Upper lobe of left lung (tissue), 6 donors: ENCODE data around the gene NAA15. TPM values are rescaled to one million over a fixed set of nuclear protein-coding genes. Genes with fewer than 3 reads are reported as not detected.

ENCODE experiments used
- ATAC-seq, 2 donors: fragments of 200-7000 bp; cut with Tn5 transposase; one replicate each; pipeline ENCODE4 v1.9.1; 2022; ENCODE audit warnings: mild to moderate bottlenecking in 2 of 2, moderate library complexity in 2 of 2; ENCODE audit not compliant: low FRiP score in 2 of 2
- DNase-seq, 2 donors: peaks; one replicate each; pipeline ENCODE4 v3.0.0-alpha.2; 2019 to 2020
- H3K27ac ChIP-seq, 4 donors: fragments of 200-600 bp; sonication (generic); one replicate each; pipeline ENCODE4 v1.5.1; 2016 to 2019
- H3K27me3 ChIP-seq, 4 donors: fragments of 200-600 bp; sonication (generic); one replicate each; pipeline ENCODE4 v1.5.1; 2017 to 2019
- H3K36me3 ChIP-seq, 4 donors: fragments of 200-600 bp; sonication (generic); one replicate each; pipeline ENCODE4 v1.5.1; 2016 to 2019
- H3K4me1 ChIP-seq, 4 donors: fragments of 200-600 bp; sonication (generic); one replicate each; pipeline ENCODE4 v1.5.1; 2018 to 2019
- H3K4me3 ChIP-seq, 4 donors: fragments of 200-600 bp; sonication (generic); one replicate each; pipeline ENCODE4 v1.5.1; 2017 to 2019; ENCODE audit warnings: mild to moderate bottlenecking in 2 of 4, moderate library complexity in 1 of 4
- H3K9me3 ChIP-seq, 4 donors: fragments of 200-600 bp; sonication (generic); one replicate each; pipeline ENCODE4 v1.5.1; 2018 to 2019
- CTCF ChIP-seq, 6 experiments: fragments of 450-650 bp in 4 of 6; fragments of 200-600 bp in 2 of 6; sonication (generic) in 2 of 6; IDR thresholded peaks; one replicate each; pipeline ENCODE4 v1.5.1; 2016 to 2019; ENCODE audit warnings: antibody characterized with exemption in 6 of 6
- EP300 ChIP-seq, 4 donors: sonication (generic); formaldehyde crosslinking; IDR thresholded peaks; one replicate each; pipeline ENCODE4 v1.5.1; 2017; ENCODE audit warnings: antibody characterized with exemption in 4 of 4, control low read depth in 2 of 4
- POLR2A ChIP-seq, 4 donors: fragments of 450-650 bp; IDR thresholded peaks; one replicate each; pipeline ENCODE4 v1.5.1; 2016 to 2017; ENCODE audit warnings: antibody characterized with exemption in 4 of 4, mild to moderate bottlenecking in 2 of 4
- POLR2AphosphoS5 ChIP-seq, 2 donors: sonication (generic); formaldehyde crosslinking; IDR thresholded peaks; one replicate each; pipeline ENCODE4 v1.5.1; 2017; ENCODE audit warnings: antibody characterized with exemption in 2 of 2
- WGBS, 2 donors: methylation state at CpG; one replicate each; pipeline ENCODE4 v1.1.5; 2017 to 2018; 5-methylcytosine and 5-hydroxymethylcytosine counted together
- total RNA-seq, 6 donors: library from RNA; depleted of rRNA in 4 of 6; stranded (reverse); fragments of >200 nt in 4 of 6; gene quantifications; one replicate each; pipeline versions ENCODE4 v1.1.0 to v1.2.1, GENCODE V29; 2016 to 2021
- donor health status: DM: no; HTN: no; CAD: no; lungs with moderate emphysema.
- donor health status: DM: no; HTN: yes; CAD: no; lungs with severe emphysema.

NAA15 gene
- total RNA-seq, 6 donors from 2014 or later = 11.0 to 37.7 (median 31.3) TPM

DNA sequence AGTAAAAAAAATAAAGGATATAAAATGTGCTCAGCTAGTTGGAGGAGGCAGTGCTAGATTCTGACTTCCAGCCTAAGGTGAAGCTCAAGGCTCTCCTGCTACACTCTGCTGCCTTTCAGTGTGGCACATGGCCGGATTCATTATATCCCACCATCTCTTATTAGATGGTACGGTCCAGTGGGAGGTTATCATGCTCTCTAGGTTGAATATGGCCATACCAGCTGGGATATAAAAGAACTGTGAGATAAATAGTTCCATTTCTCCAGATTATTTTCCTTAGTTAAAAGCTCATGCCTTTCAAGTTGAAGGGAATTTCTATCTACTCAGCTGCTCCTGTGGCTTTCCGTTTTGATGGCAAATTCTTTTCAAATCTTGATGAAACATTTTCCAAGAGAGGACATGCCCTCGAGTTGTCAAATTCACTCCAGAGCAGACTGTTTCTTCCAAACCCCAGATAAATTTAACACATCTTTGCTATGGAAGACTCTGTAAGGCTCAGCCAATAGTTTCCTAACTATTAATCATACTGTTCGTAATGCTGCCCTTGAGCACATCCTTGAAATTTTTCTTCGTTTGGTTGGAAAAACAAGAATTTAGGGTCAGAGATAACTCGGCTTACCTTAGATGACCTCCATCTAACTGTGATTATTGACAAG lies 19.1 kb upstream of the NAA15 start:
- ATAC-seq (no peak), DNase-seq (no peak)
- Histone ChIP-seq H3K27me3 (peaks cover 0 to 22% (median 6%) of the 10 kb centered on the region in 4 donors), H3K9me3 (peaks cover 0 to 6% (median 0%) of the 10 kb centered on the region in 4 donors), H3K4me1 (peaks cover 7 to 18% (median 13%) of the 10 kb centered on the region in 4 donors), H3K4me3 (no peak overlapping the region), H3K27ac (no peak overlapping the region), H3K36me3 (no peaks in the 10 kb centered on the region)
- TF ChIP-seq POLR2AphosphoS5 (IDR thresholded peaks at IDR 0.05) (no peak), POLR2A (IDR thresholded peaks at IDR 0.05) (no peak), CTCF (IDR thresholded peaks at IDR 0.05) (no peak), EP300 (IDR thresholded peaks at IDR 0.05) (no peak)
- 72 to 80% methylated on average over 7 of the region's 7 CpGs for WGBS, 2 donors

GRCh38 chr4:139282721-139283075 lies 18.6 kb upstream of the NAA15 start:
- no peak for TF ChIP-seq POLR2A (IDR thresholded peaks at IDR 0.05)
- no peak for TF ChIP-seq POLR2AphosphoS5 (IDR thresholded peaks at IDR 0.05)
- no peak for TF ChIP-seq CTCF (IDR thresholded peaks at IDR 0.05)
- TF ChIP-seq EP300 (IDR thresholded peaks at IDR 0.05) = no peak

DNA sequence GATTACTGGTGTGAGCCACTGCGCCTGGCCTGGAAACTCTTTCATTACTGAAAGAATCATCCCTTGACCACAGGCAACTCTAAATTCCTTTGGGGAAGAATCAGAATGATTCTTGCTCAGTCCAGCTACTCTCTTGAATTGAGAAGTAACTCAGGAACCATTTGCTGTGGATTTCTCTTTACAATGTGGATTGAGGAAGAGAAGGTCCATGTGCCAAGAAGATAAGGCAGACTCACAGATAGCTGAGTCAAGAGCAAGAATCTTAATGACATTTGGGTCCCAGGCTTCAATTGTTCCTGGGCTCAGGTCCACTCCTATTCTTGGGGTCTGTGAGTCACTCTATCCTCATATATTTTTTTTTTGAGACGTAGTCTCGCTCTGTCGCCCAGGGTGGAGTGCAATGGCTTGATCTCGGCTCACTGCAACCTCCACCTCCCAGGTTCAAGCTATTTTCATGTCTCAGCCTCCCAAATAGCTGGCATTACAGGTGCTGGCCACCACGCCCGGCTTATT lies 15.1 kb upstream of the NAA15 start:
- Histone ChIP-seq H3K36me3 (peaks cover 0 to 30% (median 8%) of the 10 kb centered on the region in 4 donors), H3K4me1 (no peaks in the 10 kb centered on the region), H3K4me3 (no peak overlapping the region), H3K9me3 (peaks cover 0 to 6% (median 0%) of the 10 kb centered on the region in 4 donors), H3K27me3 (no peaks in the 10 kb centered on the region), H3K27ac (no peak overlapping the region)
- no peak for DNase-seq
- ATAC-seq = no peak
- TF ChIP-seq EP300 (IDR thresholded peaks at IDR 0.05) (no peak), POLR2A (IDR thresholded peaks at IDR 0.05) (no peak), POLR2AphosphoS5 (IDR thresholded peaks at IDR 0.05) (no peak), CTCF (IDR thresholded peaks at IDR 0.05) (no peak)
- WGBS, 2 donors = 95 to 98% methylated on average over 7 of the region's 7 CpGs

More at GRCh38 chr4:139282721-139283075, 18.6 kb upstream of the NAA15 start:
- Histone ChIP-seq H3K4me3 (no peak overlapping the region), H3K27me3 (peaks cover 0 to 21% (median 6%) of the 10 kb centered on the region in 4 donors), H3K4me1 (peaks cover 7 to 18% (median 13%) of the 10 kb centered on the region in 4 donors), H3K9me3 (peaks cover 0 to 6% (median 0%) of the 10 kb centered on the region in 4 donors), H3K27ac (no peak overlapping the region), H3K36me3 (no peaks in the 10 kb centered on the region)
- ATAC-seq (no peak), DNase-seq (no peak)

DNA sequence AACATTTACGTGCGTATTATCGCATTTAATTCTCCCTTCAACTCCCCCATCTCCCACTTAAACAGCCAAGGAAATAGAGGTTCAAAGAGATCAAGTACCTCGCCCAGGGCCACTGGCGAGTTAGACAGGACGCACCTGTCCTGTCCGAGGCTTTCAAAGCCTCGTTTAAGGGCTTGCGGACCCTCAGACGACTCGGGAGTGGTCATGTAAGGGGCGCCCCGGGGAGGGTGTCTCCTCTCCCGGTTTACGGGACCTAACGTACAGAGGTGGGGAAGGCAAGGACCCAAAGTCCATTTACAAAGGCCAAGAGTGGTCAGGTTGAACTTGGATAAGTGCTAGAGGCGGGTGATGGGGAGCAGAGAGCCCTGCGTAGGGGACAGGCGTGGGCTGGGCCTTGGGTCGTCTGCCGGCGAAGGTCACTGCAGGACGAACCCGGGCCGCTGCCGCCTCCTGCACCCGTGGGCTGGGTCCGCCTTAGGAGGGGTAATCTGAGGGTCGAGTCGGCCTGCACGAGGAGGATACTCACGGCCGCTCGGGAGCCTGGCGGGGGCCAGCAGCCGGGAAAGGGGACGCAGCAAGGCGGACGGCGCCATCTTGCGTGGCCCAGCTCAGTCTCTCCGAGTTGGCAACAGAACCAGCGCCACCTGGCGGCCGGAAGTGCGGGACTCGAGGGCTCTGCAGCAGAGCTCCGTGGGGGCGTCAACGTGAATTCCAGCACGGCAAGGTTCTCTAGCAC lies 5.9 kb upstream of the NAA15 start:
- ATAC-seq (peak; percentile 98 to 99), DNase-seq (peak; percentile 98 to 99)
- no peaks in the 10 kb centered on the region for H3K27me3 ChIP-seq
- WGBS, 2 donors = 0 to 1% methylated on average over 31 to 42 of the region's 51 CpGs
- peaks cover 22 to 33% (median 26%) of the 10 kb centered on the region in 4 donors for H3K4me1 ChIP-seq
- H3K4me3 ChIP-seq = peak overlapping the region; percentile 54 to 76 (median 71)
- peaks cover 0 to 31% (median 18%) of the 10 kb centered on the region in 4 donors for H3K36me3 ChIP-seq
- TF ChIP-seq EP300 (IDR thresholded peaks at IDR 0.05) (peak in 1 of 4 donors; percentile 16), POLR2AphosphoS5 (IDR thresholded peaks at IDR 0.05) (peak; percentile 63 to 70), CTCF (IDR thresholded peaks at IDR 0.05) (peak; percentile 93 to 97 (median 96)), POLR2A (IDR thresholded peaks at IDR 0.05) (peak in 2 of 4 donors; percentile 64 to 65)
- peak overlapping the region; percentile 74 to 95 (median 88) for H3K27ac ChIP-seq
- no peaks in the 10 kb centered on the region for H3K9me3 ChIP-seq
